HepG2 (cell line): ENCODE data around the gene ENTREP1. TPM values are rescaled to one million over a fixed set of nuclear protein-coding genes. Genes with fewer than 3 reads are reported as not detected.

Experiments
- ATAC-seq: fragments of 200-7000 bp; cut with Tn5 transposase; 3 replicates; pipeline ENCODE4 v1.9.1; 2020; ENCODE audit warnings: mild to moderate bottlenecking, moderate library complexity
- BruUV-seq: library from RNA; stranded (reverse); fragments of 400-500 nt; replicated peaks from 2 replicates; lab custom pipeline; 2021; lab: Mats Ljungman, UMichigan
- CTCF ChIA-PET: fragments of 300-600 bp; formaldehyde crosslinking; extraction: SDS; loops from one replicate; lab custom pipeline; 2021; ENCODE audit warnings: low total read pairs, inconsistent platforms, low intra/inter-chr PET ratio; lab: Yijun Ruan, JAX
- POLR2A ChIA-PET: fragments of 350-600 bp; sonication (Branson Sonifier 250); formaldehyde crosslinking; loops from one replicate; lab custom pipeline; 2020; ENCODE audit warnings: antibody characterized with exemption, inconsistent platforms; lab: Yijun Ruan, JAX
- DNase-seq: peaks from one replicate; pipeline ENCODE4 v3.0.0-alpha.2; 2015; ENCODE audit warnings: low spot score
- FAIRE-seq: peaks from 3 replicates; lab custom pipeline; 2011; peaks lifted over from hg19 to GRCh38; lab: Jason Lieb, UNC
- H2AFZ ChIP-seq: one replicate; pipeline ENCODE4 v1.6.1; 2011; ENCODE audit warnings: low read length, inconsistent platforms
- H3K27ac ChIP-seq: fragments of 300-600 bp; 3 replicates; pipeline ENCODE4 v1.8.0; 2011; ENCODE audit warnings: mixed run types, mild to moderate bottlenecking, mixed read lengths, low read length, inconsistent platforms; ENCODE audit not compliant: insufficient read depth; ENCODE audit errors: extremely low read length
- H3K27me3 ChIP-seq, 2 experiments: fragments of 200-600 bp in 1 of 2; 2 replicates in 1 of 2; 3 replicates in 1 of 2; pipeline versions ENCODE4 v1.6.0 to v1.8.0; 2011; ENCODE audit warnings: low read length in 2 of 2, mild to moderate bottlenecking in 2 of 2, moderate library complexity in 2 of 2, inconsistent platforms in 1 of 2; ENCODE audit not compliant: insufficient read depth in 2 of 2, control insufficient read depth in 1 of 2
- H3K36me3 ChIP-seq, 2 experiments: fragments of 200-600 bp in 1 of 2; replicated peaks in 1 of 2; 2 replicates in 1 of 2; 3 replicates in 1 of 2; pipeline versions ENCODE4 v1.5.1 to v1.8.0; 2011; ENCODE audit warnings: low read length in 2 of 2, inconsistent platforms in 1 of 2; ENCODE audit not compliant: insufficient read depth in 2 of 2, control insufficient read depth in 1 of 2
- H3K4me1 ChIP-seq: 2 replicates; pipeline ENCODE4 v1.5.1; 2012; ENCODE audit warnings: low read length, inconsistent platforms; ENCODE audit not compliant: insufficient read depth
- H3K4me2 ChIP-seq: 2 replicates; pipeline ENCODE4 v1.6.0; 2011; ENCODE audit warnings: low read depth, low read length, inconsistent platforms
- H3K4me3 ChIP-seq, 3 experiments: fragments of 200-600 bp in 1 of 3; sonication (generic), shearing (Covaris generic) in 1 of 3; replicated peaks in 1 of 3; 2 replicates each; pipeline ENCODE4 v1.5.1; 2011 to 2016; ENCODE audit warnings: low read length in 3 of 3, inconsistent platforms in 2 of 3, low read depth in 2 of 3, mild to moderate bottlenecking in 2 of 3, control low read depth in 1 of 3, mixed read lengths in 1 of 3; ENCODE audit not compliant: insufficient read depth in 1 of 3
- H3K79me2 ChIP-seq: one replicate; pipeline ENCODE4 v1.6.1; 2011; ENCODE audit warnings: low read length, inconsistent platforms; ENCODE audit not compliant: insufficient read depth
- H3K9ac ChIP-seq: 2 replicates; pipeline ENCODE4 v1.6.0; 2011; ENCODE audit warnings: mild to moderate bottlenecking, low read depth, low read length, inconsistent platforms; ENCODE audit not compliant: insufficient read depth
- H3K9me3 ChIP-seq: 2 replicates; pipeline ENCODE4 v1.5.1; 2012; ENCODE audit warnings: mild to moderate bottlenecking, low read length
- H4K20me1 ChIP-seq: 2 replicates; pipeline ENCODE4 v1.6.0; 2011; ENCODE audit warnings: inconsistent platforms, mild to moderate bottlenecking, low read length, moderate library complexity; ENCODE audit not compliant: insufficient read depth
- PHF8 ChIP-seq: sonication (generic); formaldehyde crosslinking; IDR thresholded peaks from 2 replicates; pipeline ENCODE4 v1.5.0; 2020; ENCODE audit warnings: missing genetic modification reagents
- STAG1 ChIP-seq: sonication (generic); formaldehyde crosslinking; IDR thresholded peaks from 2 replicates; pipeline ENCODE4 v1.4.0; 2020; ENCODE audit warnings: missing genetic modification reagents
- WGBS: methylation state at CpG from one replicate; pipeline ENCODE4 v1.1.6; 2017; ENCODE audit warnings: low lambda C conversion rate; 5-methylcytosine and 5-hydroxymethylcytosine counted together
- in situ Hi-C: cut with HindIII; loops from 2 replicates; pipeline ENCODE4 v1.10.0; 2017; ENCODE audit warnings: low pct_unique_long_range_greater_than_20kb; ENCODE audit not compliant: extremely low pct_ligation_motif_present
- intact Hi-C: fragments of 100-400 bp; cut with micrococcal nuclease; formaldehyde crosslinking; loops from one replicate; pipeline ENCODE4 v1.10.0; 2022; ENCODE audit not compliant: unreplicated experiment
- polyA plus RNA-seq, 8 experiments: library from polyadenylated mRNA; depleted of rRNA in 3 of 8; stranded (reverse) in 7 of 8; unstranded in 1 of 8; fragments of >200 nt; fragmentation: Illumina TruSeq in 4 of 8; extraction: Trizol in 4 of 8; gene quantifications; 2 replicates each; pipeline versions ENCODE4 v1.2.1 to v1.2.3, GENCODE V29; 2011 to 2016; ENCODE audit warnings: low read depth in 4 of 8, missing spikeins in 1 of 8, mixed read lengths in 1 of 8; ENCODE audit not compliant: insufficient read depth in 1 of 8
- total RNA-seq, 5 experiments: library from RNA; depleted of rRNA; stranded (reverse); fragments of >200 nt; fragmentation: Illumina TruSeq; extraction: Trizol; gene quantifications; 2 replicates each; pipeline ENCODE4 v1.2.3, GENCODE V29; 2016; ENCODE audit warnings: low read depth in 1 of 5
- TF ChIP-seq, protein P1 (sequence below): sonication (generic); formaldehyde crosslinking; IDR thresholded peaks from 2 replicates; pipeline ENCODE4 v1.4.0; 2020; ENCODE audit warnings: mild to moderate bottlenecking, missing genetic modification reagents
- TF ChIP-seq, protein P2 (sequence below): sonication (generic); formaldehyde crosslinking; IDR thresholded peaks from 2 replicates; pipeline ENCODE4 v1.4.0; 2020; ENCODE audit warnings: missing genetic modification reagents
- TF ChIP-seq, protein P3 (sequence below): sonication (generic); formaldehyde crosslinking; IDR thresholded peaks from 2 replicates; pipeline ENCODE4 v1.8.0; 2023; ENCODE audit warnings: mild to moderate bottlenecking, missing genetic modification reagents
- TF ChIP-seq, protein P4 (sequence below): sonication (generic); formaldehyde crosslinking; IDR thresholded peaks from 2 replicates; pipeline ENCODE4 v1.4.0; 2020; ENCODE audit warnings: missing genetic modification reagents, low read depth, mild to moderate bottlenecking, borderline replicate concordance

ENTREP1 gene
- total and polyA plus RNA-seq, 2 of the 13 experiments (the other 11 are each of a cell fraction or from before 2014, with no cell fraction given): not detected

DNA sequence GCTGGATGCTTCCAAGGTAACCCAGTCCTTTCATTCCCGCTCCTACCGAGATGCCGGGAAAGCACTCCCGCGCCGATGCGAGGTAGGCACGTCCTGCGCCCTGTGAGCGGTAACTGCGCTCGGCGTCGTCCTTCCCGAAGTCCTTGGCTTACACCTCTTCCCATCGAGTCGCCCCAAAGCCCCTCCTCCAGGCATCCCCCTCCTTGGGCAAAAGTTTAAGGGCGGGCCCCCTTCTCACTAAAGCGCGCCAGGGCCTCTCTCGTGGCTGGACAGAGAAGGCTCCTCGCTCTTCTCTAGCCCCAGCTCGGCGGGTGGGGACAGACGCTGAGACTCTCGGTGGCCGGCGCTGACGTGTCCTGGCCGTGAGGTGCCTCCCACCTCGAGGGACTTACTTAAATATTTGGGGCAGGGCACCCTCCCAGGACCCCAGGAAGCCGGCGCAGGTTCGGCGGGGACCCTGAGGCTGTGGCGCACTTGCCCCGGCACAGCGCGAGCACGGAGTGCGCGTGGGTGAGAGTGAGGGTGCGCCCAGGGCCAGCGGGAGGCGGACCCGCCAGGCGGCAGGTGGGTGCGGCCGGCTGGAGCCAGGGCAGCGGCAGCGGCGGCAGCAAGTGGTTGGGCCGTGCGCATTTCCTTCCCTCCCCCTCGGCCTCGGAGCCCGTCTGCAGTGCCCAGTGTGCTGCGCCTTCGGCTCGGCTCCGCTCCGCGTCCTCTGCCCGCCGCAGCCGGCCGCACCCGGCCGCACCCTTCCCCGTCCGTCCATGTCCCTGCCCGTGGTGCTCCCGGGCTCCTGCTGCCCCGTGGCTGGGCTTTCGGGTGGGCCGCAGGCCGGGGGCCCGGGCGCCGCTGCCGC is at the start of gene ENTREP1 (continued):
- TF ChIP-seq, protein P1, sequence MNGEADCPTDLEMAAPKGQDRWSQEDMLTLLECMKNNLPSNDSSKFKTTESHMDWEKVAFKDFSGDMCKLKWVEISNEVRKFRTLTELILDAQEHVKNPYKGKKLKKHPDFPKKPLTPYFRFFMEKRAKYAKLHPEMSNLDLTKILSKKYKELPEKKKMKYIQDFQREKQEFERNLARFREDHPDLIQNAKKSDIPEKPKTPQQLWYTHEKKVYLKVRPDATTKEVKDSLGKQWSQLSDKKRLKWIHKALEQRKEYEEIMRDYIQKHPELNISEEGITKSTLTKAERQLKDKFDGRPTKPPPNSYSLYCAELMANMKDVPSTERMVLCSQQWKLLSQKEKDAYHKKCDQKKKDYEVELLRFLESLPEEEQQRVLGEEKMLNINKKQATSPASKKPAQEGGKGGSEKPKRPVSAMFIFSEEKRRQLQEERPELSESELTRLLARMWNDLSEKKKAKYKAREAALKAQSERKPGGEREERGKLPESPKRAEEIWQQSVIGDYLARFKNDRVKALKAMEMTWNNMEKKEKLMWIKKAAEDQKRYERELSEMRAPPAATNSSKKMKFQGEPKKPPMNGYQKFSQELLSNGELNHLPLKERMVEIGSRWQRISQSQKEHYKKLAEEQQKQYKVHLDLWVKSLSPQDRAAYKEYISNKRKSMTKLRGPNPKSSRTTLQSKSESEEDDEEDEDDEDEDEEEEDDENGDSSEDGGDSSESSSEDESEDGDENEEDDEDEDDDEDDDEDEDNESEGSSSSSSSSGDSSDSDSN (CRISPR knock-in tag): peak; percentile 60; the same call in 1 of the 2 replicates
- TF ChIP-seq PHF8 (CRISPR knock-in tag): 0 out of 2 replicates have a peak, but pooled peaks have one; percentile 18
- TF ChIP-seq, protein P2, sequence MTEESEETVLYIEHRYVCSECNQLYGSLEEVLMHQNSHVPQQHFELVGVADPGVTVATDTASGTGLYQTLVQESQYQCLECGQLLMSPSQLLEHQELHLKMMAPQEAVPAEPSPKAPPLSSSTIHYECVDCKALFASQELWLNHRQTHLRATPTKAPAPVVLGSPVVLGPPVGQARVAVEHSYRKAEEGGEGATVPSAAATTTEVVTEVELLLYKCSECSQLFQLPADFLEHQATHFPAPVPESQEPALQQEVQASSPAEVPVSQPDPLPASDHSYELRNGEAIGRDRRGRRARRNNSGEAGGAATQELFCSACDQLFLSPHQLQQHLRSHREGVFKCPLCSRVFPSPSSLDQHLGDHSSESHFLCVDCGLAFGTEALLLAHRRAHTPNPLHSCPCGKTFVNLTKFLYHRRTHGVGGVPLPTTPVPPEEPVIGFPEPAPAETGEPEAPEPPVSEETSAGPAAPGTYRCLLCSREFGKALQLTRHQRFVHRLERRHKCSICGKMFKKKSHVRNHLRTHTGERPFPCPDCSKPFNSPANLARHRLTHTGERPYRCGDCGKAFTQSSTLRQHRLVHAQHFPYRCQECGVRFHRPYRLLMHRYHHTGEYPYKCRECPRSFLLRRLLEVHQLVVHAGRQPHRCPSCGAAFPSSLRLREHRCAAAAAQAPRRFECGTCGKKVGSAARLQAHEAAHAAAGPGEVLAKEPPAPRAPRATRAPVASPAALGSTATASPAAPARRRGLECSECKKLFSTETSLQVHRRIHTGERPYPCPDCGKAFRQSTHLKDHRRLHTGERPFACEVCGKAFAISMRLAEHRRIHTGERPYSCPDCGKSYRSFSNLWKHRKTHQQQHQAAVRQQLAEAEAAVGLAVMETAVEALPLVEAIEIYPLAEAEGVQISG: no peak
- TF ChIP-seq, all 625 proteins: peak for 7

DNA sequence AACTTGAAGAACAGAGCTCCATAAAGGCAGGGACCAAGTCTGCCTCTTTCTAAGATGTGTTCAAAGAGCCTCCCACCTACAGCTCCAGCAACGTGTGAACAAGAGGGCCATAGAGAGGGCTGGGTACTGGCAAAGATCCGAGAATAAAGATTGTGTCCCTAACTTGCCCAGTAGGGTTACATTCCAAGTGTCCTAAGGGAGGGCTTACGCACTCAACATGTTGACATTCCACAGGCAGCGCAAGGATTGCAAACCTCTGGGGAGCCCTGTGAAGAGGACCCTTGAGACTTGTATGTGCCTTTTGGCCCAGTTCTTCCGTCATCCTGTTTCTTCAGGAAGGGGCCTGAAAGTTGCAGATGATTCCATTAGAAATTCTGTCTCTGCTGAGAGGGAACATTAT is 48.2 kb upstream of the ENTREP1 start:
- Histone ChIP-seq H3K9ac (no peak overlapping the region), H3K27me3 (no peaks in the 10 kb centered on the region; a peak in 1 of 5 replicates), H3K36me3 (no peaks in the 10 kb centered on the region), H3K4me3 (no peak overlapping the region), H3K27ac (no peak overlapping the region), H3K4me1 (no peaks in the 10 kb centered on the region), H3K4me2 (no peak overlapping the region), H3K79me2 (no peaks in the 10 kb centered on the region), H2AFZ (no peak overlapping the region), H3K9me3 (no peaks in the 10 kb centered on the region), H4K20me1 (no peaks in the 10 kb centered on the region)
- no TSS peak for BruUV-seq
- no peak for FAIRE-seq
- WGBS: 46% methylated on average over 4 of the region's 5 CpGs
- intact Hi-C loops: loop anchor here (5.0 kb wide), 1 partner anchor 49 kb away; no protein-coding TSS in a partner anchor
- ChIA-PET CTCF (no interaction called here), POLR2A (no interaction called here)
- no peak for ATAC-seq
- no peak for DNase-seq
- in situ Hi-C loops: no loop called here
- no peak for TF ChIP-seq STAG1 (CRISPR knock-in tag)
- TF ChIP-seq, protein P3, sequence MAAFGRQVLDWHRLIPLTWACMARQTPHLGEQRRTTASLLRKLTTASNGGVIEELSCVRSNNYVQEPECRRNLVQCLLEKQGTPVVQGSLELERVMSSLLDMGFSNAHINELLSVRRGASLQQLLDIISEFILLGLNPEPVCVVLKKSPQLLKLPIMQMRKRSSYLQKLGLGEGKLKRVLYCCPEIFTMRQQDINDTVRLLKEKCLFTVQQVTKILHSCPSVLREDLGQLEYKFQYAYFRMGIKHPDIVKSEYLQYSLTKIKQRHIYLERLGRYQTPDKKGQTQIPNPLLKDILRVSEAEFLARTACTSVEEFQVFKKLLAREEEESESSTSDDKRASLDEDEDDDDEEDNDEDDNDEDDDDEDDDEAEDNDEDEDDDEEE (CRISPR knock-in tag): no peak
- TF ChIP-seq, protein P4, sequence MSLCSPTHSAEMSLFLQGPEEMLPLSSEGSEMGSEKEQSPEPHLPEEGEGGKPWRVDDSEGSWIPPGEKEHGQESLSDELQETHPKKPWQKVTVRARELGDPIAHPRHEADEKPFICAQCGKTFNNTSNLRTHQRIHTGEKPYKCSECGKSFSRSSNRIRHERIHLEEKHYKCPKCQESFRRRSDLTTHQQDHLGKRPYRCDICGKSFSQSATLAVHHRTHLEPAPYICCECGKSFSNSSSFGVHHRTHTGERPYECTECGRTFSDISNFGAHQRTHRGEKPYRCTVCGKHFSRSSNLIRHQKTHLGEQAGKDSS (CRISPR knock-in tag): no peak
